Measurements from ENCODE around the gene OR10H5.
"Not testable (repeated sequence)": the region's sequence is repeated elsewhere in the genome, so short reads cannot be mapped to it uniquely, and the experiment has no call there.

Gene OR10H5

GRCh38 chr19:15787611-15788155, at the start of gene OR10H5:
OR10H5 (plus strand) TSS chr19:15787661; CDS start chr19:15794049, 6,388 bp downstream.
- no peak for DNase-seq

DNA sequence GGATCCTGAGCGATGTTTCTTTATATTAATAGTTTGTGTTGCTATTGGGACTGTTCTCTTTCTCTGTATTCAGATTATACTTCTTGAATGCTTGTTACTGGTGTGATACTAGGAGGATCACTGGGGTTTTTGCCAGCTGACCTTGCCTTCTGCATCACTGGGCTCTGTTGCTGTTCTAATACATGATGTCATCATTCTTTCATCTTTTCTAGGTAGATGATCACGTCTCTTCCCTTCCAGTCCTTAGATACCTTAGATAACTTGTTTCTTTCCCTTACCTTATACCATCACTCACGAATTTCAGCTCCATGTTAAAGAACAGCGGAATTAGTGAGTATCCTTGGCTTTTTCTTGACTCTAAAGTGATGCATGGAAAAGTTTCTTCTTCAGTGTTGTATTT, 49.7 kb upstream of the OR10H5 start, which contains the start of gene OR10H3:
OR10H3 (plus strand) TSS at position 264 of the 400 bp plus-strand sequence. CDS start 3,408 bp downstream, outside the sequence.
- DNase-seq = no peak

GRCh38 chr19:15740785-15741184, 46.7 kb upstream of the OR10H5 start:
- DNase-seq = no peak

- DNase-seq = no peak
Observed at GRCh38 chr19:15748239-15748638, 39.2 kb upstream of the OR10H5 start.

GRCh38 chr19:15758379-15758778, 29.1 kb upstream of the OR10H5 start:
- no peak for DNase-seq

GRCh38 chr19:15759962-15760565, 27.4 kb upstream of the OR10H5 start:
- no peak for DNase-seq

GRCh38 chr19:15769586-15769985, 17.9 kb upstream of the OR10H5 start:
- DNase-seq = no peak

DNA sequence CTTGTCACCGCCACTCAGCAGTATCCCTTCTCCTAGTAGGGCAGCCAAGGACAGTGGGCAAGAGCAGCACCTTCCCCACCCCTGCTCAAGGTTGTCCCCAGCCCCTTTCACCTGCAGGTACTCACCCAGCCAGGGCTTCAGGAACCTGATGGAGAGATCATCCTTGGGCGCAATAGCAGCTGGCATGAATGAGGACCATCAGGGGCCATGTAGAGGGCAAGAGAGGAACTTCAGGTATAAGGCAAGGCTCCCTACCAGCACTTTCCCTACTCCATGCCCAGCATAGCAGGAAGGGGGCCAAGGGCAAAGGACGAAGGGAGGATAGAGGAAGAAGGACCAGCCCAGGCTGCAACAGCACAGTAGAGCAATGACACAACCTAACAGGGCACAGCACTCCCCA, 13.3 kb upstream of the OR10H5 start:
- DNase-seq = not testable (repeated sequence)

- no peak for DNase-seq
Observed at GRCh38 chr19:15775249-15775648, 12.2 kb upstream of the OR10H5 start.

DNA sequence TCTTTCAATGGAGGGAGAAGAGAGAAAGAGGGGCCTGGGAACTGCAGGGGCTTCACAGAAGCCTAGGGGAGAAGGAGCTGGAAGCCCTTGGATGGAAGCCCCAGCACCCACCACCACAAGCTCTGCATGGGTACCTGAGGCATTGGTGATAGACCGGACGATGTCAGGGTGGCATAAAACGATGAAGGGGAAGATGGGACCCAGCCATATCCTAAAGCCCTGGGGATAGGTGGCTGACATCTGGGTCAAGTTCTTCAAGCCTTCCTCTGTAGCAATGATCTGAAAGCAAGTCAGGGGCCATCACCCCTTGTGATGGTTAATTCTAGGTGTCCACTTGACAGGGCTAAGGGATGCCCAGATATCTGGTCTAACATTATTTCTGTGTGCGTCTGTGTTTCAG, 11.2 kb upstream of the OR10H5 start:
- no peak for DNase-seq

GRCh38 chr19:15776991-15777970, 10.2 kb upstream of the OR10H5 start:
- DNase-seq = no peak

DNA sequence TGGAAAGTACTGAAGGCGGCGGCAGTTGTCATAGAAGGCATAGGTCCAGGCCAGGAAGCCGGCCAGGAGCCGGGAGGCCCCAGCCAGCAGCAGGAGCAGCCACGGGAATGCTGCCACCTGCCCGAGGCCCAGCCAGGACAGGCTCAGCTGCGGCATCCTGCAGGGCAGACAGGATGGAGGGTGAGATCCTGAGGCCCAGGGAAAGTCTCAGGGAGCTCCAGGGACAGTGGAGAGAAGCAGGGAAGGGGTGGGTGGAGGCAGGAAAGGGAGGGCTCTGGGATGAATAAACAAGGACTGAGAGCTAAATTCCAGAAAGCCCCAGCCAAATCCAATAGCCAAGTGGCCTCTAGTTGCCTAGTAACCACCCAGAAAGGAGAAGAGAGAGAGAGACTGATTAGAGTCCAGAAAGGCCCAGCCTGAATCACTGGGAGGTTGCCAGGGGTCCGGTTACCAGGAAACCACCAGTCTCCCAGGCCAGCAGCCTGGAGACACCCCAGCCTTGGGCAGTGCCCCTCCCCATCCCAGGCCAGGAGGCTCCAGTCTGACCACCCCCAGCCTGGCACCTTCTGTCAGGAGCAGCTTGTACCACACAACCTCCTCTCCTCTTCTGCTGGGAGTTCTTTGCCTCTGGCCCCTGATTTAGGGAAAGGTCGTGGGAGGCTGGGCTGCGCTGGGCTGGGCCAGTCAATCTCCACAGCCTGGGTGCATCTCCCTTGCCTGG, 7.5 kb upstream of the OR10H5 start:
- DNase-seq = no peak

GRCh38 chr19:15780610-15781418, 6.6 kb upstream of the OR10H5 start:
- no peak for DNase-seq

DNA sequence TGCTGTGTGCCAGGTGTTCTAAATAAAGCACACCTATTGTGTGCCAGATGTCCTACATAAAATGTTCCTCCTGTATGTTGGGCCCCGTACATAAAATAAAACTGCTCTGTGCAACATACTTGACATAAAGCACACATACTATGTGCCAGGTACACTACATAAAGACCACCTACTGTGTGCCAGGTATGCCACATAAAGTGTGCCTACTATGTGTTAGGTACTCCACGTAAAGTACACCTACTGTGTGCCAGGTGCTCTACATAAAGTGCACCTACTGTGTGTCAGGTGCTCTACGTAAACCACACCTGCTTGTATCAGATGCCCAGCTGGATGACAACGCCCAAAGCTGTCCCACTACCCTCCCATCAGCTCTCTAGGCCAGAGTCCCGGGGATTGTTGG, 5.8 kb upstream of the OR10H5 start:
- DNase-seq = no peak

DNA sequence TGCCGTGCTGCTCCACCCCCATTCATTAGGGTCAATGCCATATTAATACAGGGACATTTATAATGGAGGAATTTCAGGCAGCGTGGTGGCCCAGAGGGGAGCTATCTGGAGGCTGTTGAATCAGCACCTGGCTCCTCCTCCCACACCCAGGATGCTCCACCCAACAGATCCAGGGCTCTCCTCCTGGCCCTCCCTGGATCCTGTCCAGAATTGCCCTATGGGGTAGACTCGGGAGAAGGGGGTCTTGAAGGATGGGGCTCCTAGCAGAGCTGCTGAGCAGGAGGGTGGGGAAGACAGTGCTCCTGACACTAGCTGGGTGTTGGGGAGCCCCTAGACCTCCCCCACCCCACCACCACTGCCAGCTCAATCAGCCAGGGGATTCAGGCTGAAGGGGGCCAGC, 5.2 kb upstream of the OR10H5 start:
- DNase-seq = no peak

GRCh38 chr19:15782896-15783295, 4.6 kb upstream of the OR10H5 start:
- not testable (repeated sequence) for DNase-seq

DNA sequence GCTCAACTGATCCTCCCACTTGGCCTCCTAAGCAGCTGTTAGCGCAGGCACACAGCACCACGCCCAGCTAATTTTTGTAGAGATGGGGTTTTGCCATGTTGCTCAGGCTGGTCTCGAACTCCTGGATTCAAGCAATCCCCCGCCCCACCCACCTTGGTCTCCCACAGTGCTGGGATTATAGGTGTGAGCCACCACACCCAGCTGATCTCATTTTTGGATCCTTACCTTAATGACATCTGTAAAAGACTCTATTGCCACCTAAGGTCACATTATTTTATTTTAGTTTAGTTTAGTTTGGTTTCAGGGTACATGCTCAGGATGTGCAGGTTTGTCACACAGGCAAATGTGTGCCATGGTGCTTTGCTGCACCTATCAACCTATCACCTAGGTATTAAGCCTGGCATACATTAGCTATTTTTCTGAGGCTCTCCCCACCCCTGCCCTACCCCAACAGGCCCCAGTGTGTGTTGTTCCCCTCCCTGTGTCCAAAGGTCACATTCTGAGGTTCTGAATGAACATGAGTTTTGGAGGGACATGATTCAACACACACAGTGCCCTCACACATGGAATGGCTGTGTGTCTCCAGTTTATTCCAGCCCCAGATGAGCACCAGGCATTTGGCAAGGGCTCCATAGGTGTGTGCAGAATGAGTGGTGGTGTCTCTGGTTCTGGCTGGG, 1.3 kb downstream of the OR10H5 start:
- no peak for DNase-seq

DNA sequence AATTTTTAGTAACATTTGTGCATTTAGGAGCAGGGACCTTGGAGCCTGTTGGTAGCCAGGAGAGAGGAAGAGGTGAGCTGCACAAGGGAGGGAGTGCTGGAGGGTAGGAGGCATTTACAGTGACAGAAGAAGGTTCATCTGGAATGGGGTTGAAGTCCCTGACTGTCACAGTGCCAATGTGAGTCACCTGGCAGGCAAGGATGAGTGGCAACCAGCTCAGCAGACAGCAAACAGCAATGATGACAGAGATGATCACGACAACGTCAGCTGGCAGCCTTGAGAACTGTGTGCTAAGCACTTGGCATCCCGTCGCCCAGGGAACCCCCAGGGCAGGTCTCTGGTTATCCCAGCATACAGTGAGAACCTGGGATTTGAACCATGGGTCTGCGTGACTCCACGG, 2.6 kb downstream of the OR10H5 start:
- DNase-seq = no peak

GRCh38 chr19:15794279-15794678, 6.8 kb downstream of the OR10H5 start:
- DNase-seq = not testable (repeated sequence)

DNA sequence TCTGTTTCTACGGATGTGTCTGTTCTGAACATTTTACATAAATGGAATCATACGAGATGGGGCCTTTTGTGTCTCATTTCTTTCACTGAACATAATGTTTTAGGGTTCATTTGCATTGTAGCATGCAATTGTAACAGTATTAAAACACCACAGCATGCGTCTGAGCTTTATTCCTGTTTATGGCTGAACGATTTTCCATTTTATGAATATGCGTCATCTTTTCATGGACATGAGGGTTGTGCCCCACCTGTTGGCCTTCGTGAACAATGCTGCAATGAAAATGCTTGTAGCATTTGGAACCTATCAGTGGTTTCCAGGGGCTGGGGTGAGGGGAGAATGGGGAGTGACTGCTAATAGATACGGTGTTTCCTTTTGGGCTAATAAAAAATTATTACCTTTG, 22.9 kb downstream of the OR10H5 start:
- no peak for DNase-seq

GRCh38 chr19:15811476-15811875, 24.0 kb downstream of the OR10H5 start:
- no peak for DNase-seq
